Small intestine (tissue), 7 donors: ENCODE data around the gene SLC8A1. TPM values are rescaled to one million over a fixed set of nuclear protein-coding genes. Genes with fewer than 3 reads are reported as not detected.

Source experiments
- DNase-seq, 2 donors: peaks; one replicate each; pipeline versions ENCODE4 v3.0.0 to v3.0.0-alpha.2; 2013
- FAIRE-seq: peaks from 2 replicates; lab custom pipeline; 2012; peaks lifted over from hg19 to GRCh38; lab: Jason Lieb, UNC
- H3K27ac ChIP-seq, 3 donors: one replicate each; pipeline ENCODE4 v1.5.1; 2013; ENCODE audit warnings: low read length in 2 of 3, mild to moderate bottlenecking in 2 of 3, control low read depth in 1 of 3, inconsistent platforms in 1 of 3, low read depth in 1 of 3, moderate library complexity in 1 of 3
- H3K27me3 ChIP-seq, 3 donors: one replicate each; pipeline ENCODE4 v1.6.1; 2013; ENCODE audit warnings: low read length in 3 of 3, inconsistent platforms in 1 of 3; ENCODE audit not compliant: control insufficient read depth in 3 of 3, insufficient read depth in 3 of 3
- H3K36me3 ChIP-seq, 3 donors: one replicate each; pipeline ENCODE4 v1.6.1; 2013; ENCODE audit warnings: low read length in 3 of 3, inconsistent platforms in 1 of 3, low read depth in 1 of 3, mild to moderate bottlenecking in 1 of 3, moderate library complexity in 1 of 3; ENCODE audit not compliant: control insufficient read depth in 3 of 3, insufficient read depth in 2 of 3
- H3K4me1 ChIP-seq, 3 donors: one replicate each; pipeline ENCODE4 v1.6.1; 2013; ENCODE audit warnings: low read length in 2 of 3, inconsistent platforms in 1 of 3, low read depth in 1 of 3, mild to moderate bottlenecking in 1 of 3, moderate library complexity in 1 of 3; ENCODE audit not compliant: control insufficient read depth in 3 of 3, insufficient read depth in 2 of 3
- H3K4me3 ChIP-seq, 3 donors: one replicate each; pipeline ENCODE4 v1.5.1; 2013; ENCODE audit warnings: low read length in 3 of 3, control low read depth in 1 of 3, inconsistent platforms in 1 of 3, low read depth in 1 of 3, mild to moderate bottlenecking in 1 of 3, moderate library complexity in 1 of 3
- H3K9me3 ChIP-seq, 2 donors: one replicate each; pipeline ENCODE4 v1.6.1; 2013; ENCODE audit warnings: low read depth in 1 of 2, low read length in 1 of 2; ENCODE audit not compliant: control insufficient read depth in 2 of 2, insufficient read depth in 1 of 2
- WGBS, 3 donors: extraction: QIAGEN DNeasy Blood & Tissue Kit; methylation state at CpG; one replicate each; pipeline ENCODE4 v1.1.7; 2013; 5-methylcytosine and 5-hydroxymethylcytosine counted together
- polyA plus RNA-seq, 4 donors: library from polyadenylated mRNA; stranded (reverse) in 3 of 4; unstranded in 1 of 4; fragments of 200-250 nt in 3 of 4; fragments of 120-200 nt in 1 of 4; gene quantifications; one replicate each; pipeline versions ENCODE4 v1.2.1 to v1.2.3, GENCODE V29; 2013
- donor health status: healthy with polysubstance abuse.
- donor health status: control.
- donor health status: control.
- donor health status: Bipolar disorder and iron deficiency.
- donor health status: healthy.

SLC8A1 gene
- polyA plus RNA-seq, 4 donors, result 0.22 to 5.6 (median 1.9) TPM

- DNase-seq, result peak; percentile 64 to 83
- Histone ChIP-seq H3K27me3 (no peaks in the 10 kb centered on the region), H3K4me1 (peaks cover 0 to 17% (median 0%) of the 10 kb centered on the region in 3 donors), H3K27ac (peak overlapping the region in 2 of 3 donors; percentile 18 to 31), H3K36me3 (no peaks in the 10 kb centered on the region), H3K4me3 (no peak overlapping the region), H3K9me3 (peaks cover 0 to 2% of the 10 kb centered on the region in 2 donors)
- WGBS, 3 donors, result 0 to 7% (median 6%) methylated on average over 1 of the region's 1 CpG
- FAIRE-seq, result no peak
Measured at GRCh38 chr2:40244675-40245074, 207.2 kb downstream of the SLC8A1 start.

GRCh38 chr2:40244251-40244650, 207.6 kb downstream of the SLC8A1 start:
- Histone ChIP-seq H3K4me3 (no peak overlapping the region), H3K36me3 (no peaks in the 10 kb centered on the region), H3K27ac (peak overlapping the region in 2 of 3 donors; percentile 18 to 31), H3K4me1 (peaks cover 0 to 17% (median 0%) of the 10 kb centered on the region in 3 donors), H3K27me3 (no peaks in the 10 kb centered on the region), H3K9me3 (peaks cover 0 to 2% of the 10 kb centered on the region in 2 donors)
- DNase-seq (no peak), FAIRE-seq (no peak)
- 49 to 60% (median 57%) methylated on average over 6 of the region's 6 CpGs for WGBS, 3 donors

GRCh38 chr2:40243581-40244187, 208.2 kb downstream of the SLC8A1 start:
- WGBS, 3 donors, result 49 to 85% (median 77%) methylated on average over 3 of the region's 3 CpGs
- no peak for FAIRE-seq
- peaks cover 0 to 16% (median 0%) of the 10 kb centered on the region in 3 donors for H3K4me1 ChIP-seq
- no peak for DNase-seq
- H3K9me3 ChIP-seq, result peaks cover 0 to 2% of the 10 kb centered on the region in 2 donors
- peak overlapping the region in 1 of 3 donors; percentile 18 for H3K27ac ChIP-seq
- H3K27me3 ChIP-seq, result no peaks in the 10 kb centered on the region
- H3K4me3 ChIP-seq, result no peak overlapping the region
- H3K36me3 ChIP-seq, result no peaks in the 10 kb centered on the region

- Histone ChIP-seq H3K27ac (no peak overlapping the region), H3K27me3 (no peaks in the 10 kb centered on the region), H3K9me3 (no peaks in the 10 kb centered on the region), H3K4me1 (peaks cover 0 to 15% (median 0%) of the 10 kb centered on the region in 3 donors), H3K36me3 (no peaks in the 10 kb centered on the region), H3K4me3 (no peak overlapping the region)
- FAIRE-seq (no peak), DNase-seq (no peak)
- WGBS, 3 donors, result 85 to 87% (median 86%) methylated on average over 3 of the region's 3 CpGs
Measured at GRCh38 chr2:40242315-40242714, 209.6 kb downstream of the SLC8A1 start.

GRCh38 chr2:40240070-40240469, 211.8 kb downstream of the SLC8A1 start:
- peak; percentile 20 to 48 for DNase-seq
- no peak overlapping the region for H3K4me3 ChIP-seq
- no peaks in the 10 kb centered on the region for H3K9me3 ChIP-seq
- no peaks in the 10 kb centered on the region for H3K36me3 ChIP-seq
- H3K27me3 ChIP-seq, result no peaks in the 10 kb centered on the region
- no peak for FAIRE-seq
- peak overlapping the region in 2 of 3 donors; percentile 1 to 60 for H3K27ac ChIP-seq
- WGBS, 3 donors, result 26 to 31% (median 26%) methylated on average over 5 of the region's 5 CpGs
- peaks cover 0 to 9% (median 0%) of the 10 kb centered on the region in 3 donors for H3K4me1 ChIP-seq

DNA sequence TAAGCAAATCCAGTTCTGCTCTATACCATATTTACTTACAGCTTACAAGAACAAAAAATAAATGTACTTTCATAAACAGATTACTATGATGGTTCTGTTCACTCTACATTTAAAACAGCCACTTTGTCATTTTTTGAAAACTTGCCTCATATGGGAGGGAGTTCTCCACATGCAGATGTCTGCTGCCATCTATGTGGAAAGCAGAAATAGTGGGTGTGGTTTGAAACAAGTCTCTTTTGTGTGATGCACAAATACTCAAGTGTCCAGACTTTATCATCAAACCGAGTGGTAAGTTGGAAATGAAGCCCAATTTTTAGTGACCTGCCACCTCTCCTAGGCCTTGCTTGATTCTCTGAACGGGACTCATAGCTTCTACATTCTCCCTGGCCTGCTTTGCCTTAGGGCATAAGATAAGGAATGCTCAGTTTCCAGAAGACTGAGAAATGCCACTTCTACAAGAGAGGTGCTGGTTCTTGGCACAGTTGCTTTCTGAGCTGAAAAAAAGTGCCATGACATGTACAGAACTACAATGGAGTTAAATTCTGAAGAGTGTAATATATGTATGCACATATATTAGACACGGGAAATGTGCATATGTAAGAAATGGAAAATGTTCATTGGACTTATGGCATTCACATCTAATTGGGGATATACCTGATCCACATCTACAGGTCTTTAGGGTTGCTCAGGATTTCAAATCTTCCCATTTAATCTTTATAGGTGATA, 221.0 kb downstream of the SLC8A1 start:
- no peaks in the 10 kb centered on the region for H3K27me3 ChIP-seq
- DNase-seq (no peak), FAIRE-seq (no peak)
- no peaks in the 10 kb centered on the region for H3K36me3 ChIP-seq
- 58 to 70% (median 64%) methylated on average over 3 of the region's 3 CpGs for WGBS, 3 donors
- H3K27ac ChIP-seq, result no peak overlapping the region
- H3K4me3 ChIP-seq, result no peak overlapping the region
- no peaks in the 10 kb centered on the region for H3K4me1 ChIP-seq
- H3K9me3 ChIP-seq, result no peaks in the 10 kb centered on the region

DNA sequence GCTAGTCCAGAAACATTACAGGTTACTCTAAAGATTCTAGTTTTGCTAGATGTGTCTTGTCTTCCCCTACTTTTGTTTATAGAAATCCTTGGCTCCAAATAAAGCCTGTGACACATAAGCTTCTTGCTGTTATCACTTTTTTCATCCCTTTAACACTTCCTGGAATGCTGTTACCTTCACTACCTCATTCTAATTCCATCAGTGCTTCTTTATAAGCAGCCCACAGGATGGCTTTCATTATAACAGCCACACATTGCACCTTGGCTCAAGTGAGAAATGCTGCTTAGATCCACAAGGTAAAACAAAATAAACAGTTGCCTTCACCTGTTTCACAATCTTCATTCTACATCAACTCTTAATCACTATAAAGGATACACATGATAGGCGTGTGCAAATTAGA, 221.7 kb downstream of the SLC8A1 start:
- no peak for FAIRE-seq
- Histone ChIP-seq H3K4me1 (no peaks in the 10 kb centered on the region), H3K36me3 (no peaks in the 10 kb centered on the region), H3K27me3 (no peaks in the 10 kb centered on the region), H3K27ac (no peak overlapping the region), H3K9me3 (no peaks in the 10 kb centered on the region), H3K4me3 (no peak overlapping the region)
- no peak for DNase-seq
- 85 to 91% (median 88%) methylated on average over 1 of the region's 1 CpG for WGBS, 3 donors

GRCh38 chr2:40228310-40228709, 223.6 kb downstream of the SLC8A1 start:
- Histone ChIP-seq H3K27ac (no peak overlapping the region), H3K4me1 (no peaks in the 10 kb centered on the region), H3K27me3 (no peaks in the 10 kb centered on the region), H3K4me3 (no peak overlapping the region), H3K36me3 (no peaks in the 10 kb centered on the region), H3K9me3 (no peaks in the 10 kb centered on the region)
- 82 to 90% (median 84%) methylated on average over 3 of the region's 3 CpGs for WGBS, 3 donors
- FAIRE-seq (no peak), DNase-seq (no peak)
